GM11168 (cell line): ENCODE data around the gene ZNF157.

Experiments used
- in situ Hi-C: fragments of 300-500 bp; cut with MboI; formaldehyde crosslinking; loops from one replicate; pipeline ENCODE4 v1.12.0; 2022; ENCODE audit warnings: low sequenced_read_pairs; ENCODE audit not compliant: unreplicated experiment

ZNF157 gene

DNA sequence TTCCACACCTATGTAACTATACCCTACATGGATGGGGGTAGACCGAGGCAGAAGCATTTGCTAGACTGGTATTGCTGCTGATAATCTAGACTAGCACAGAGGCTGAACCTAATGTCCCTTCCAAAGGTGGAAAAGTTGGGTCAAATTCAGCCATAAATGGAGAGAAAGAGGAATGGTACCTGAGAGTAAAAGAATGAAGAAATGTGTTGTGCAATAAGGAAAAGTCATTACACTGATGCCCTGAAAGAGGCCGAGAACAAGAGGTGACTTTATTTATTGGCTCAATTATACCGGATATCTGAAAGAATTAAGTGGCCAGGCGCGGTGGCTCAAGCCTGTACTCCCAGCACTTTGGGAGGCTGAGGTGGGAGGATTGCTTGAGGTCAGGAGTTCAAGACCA, 60.5 kb downstream of the ZNF157 start:
- in situ Hi-C loops, result no loop called here

DNA sequence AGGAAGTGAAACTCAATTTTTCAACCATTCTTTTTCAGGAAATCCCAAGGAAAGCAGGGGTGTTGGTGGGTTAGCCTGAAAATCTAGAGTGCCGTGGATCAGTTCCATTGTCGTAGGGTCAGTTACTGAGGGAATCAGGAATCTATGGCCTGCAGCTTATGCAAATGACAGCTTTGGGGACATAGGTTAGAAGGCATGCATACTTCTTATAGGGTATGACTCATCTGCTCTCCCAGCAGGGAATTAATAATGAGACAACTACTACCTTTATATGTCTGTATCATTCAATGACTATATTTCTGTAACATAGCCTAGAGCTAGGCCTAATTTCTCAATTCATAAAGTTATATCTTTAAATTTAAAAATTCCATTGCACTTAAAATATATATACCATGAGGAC, 76.1 kb downstream of the ZNF157 start:
- in situ Hi-C loops, result no loop called here

DNA sequence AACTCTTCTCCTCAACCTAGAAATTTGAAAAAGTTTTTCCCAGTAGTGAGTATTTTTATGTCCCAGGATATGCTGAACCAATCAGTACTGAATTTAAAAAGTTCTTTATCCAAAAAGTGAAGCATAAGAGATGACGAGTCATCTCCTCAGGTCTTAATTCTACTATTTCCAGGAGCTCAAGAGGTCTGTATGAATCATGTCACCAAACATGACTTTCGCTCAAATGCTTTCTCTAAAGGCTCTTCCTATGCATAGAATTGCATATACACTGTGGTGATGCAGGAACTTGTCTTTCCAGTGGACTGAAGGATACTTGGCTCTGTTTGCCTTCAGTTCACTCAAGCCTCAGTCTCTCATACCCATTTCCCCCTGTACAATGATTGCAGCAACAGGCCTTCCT, 76.6 kb downstream of the ZNF157 start:
- in situ Hi-C loops, result no loop called here

DNA sequence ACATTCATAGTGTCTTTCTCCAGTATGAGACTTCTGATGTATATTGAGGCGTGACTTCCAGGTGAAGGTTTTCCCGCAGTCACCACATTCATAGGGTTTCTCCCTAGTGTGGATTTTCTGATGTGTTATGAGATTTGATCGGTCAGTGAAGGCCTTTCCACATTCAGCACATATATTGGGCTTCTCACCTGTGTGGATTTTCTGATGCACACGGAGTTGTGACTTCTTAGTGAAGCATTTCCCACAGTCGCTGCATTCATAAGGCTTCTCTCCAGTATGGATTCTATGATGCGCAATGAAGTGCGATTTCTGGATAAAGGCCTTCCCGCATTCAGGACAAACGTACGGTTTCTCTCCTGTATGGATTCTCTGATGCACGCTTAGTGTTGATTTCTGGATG, 77.2 kb downstream of the ZNF157 start:
- in situ Hi-C loops, result no loop called here

DNA sequence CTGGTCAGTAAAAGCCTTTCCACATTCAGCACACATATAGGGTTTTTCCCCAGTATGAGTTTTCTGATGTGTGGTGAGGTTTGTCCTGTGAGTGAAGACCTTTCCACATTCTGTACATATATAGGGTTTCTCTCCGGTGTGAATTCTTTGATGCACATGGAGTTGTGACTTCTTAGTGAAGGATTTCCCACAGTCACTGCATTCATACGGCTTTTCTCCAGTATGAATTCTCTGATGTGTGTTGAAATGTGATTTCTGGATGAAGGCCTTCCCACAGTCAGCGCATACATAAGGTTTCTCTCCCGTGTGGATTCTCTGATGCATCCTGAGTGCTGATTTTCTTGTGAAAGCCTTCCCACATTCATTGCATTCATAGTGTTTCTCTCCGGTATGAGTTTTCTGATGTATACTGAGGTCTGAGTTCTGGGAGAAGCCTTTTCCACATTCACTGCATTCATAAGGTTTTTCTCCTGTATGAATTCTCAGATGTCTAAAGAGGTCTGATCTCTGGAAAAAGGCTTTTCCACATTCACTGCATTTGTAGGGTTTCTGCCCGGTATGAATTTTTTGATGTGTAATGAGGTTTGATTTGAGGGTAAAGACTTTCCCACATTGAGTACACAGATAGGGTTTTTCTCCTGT, 77.9 kb downstream of the ZNF157 start:
- in situ Hi-C loops, result no loop called here

DNA sequence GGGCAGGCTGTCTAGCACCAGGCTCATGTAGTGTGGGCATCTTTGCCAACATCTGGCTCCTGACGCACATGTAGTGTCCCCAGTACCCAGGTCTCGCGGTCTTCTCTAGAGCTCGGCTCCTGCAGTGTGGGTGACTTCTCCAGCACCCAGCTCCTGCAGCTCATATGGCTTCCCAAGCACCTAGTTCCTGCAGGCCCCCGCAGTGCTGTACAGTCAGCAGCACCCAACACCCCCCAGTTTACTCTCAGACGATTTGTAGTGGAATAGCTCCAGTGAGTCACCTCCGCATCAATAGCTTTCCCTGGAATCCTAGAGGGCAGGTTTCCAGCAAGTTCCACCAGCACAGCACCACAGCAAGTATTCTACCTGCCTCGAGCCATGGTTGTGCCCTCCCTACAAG, 81.7 kb downstream of the ZNF157 start:
- in situ Hi-C loops, result no loop called here

DNA sequence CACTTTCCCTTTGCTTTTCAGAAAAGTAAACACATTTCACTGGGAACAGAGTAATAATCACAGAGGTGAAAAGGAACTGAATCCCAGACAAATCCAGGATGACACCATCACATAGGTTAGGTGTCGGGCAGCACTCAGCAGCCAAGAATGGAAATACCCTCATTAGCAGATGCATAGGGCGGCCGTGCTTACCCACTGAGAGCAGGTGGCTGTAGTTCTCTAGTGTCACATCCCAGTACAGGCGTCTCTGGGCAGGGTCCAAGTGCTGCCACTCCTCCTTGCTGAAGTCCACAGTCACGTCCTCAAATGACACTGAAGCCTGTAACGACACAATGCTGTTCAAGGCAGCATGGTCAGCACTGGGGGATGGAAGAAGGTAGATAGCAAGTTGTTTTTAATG, 85.7 kb downstream of the ZNF157 start:
- in situ Hi-C loops, result no loop called here

DNA sequence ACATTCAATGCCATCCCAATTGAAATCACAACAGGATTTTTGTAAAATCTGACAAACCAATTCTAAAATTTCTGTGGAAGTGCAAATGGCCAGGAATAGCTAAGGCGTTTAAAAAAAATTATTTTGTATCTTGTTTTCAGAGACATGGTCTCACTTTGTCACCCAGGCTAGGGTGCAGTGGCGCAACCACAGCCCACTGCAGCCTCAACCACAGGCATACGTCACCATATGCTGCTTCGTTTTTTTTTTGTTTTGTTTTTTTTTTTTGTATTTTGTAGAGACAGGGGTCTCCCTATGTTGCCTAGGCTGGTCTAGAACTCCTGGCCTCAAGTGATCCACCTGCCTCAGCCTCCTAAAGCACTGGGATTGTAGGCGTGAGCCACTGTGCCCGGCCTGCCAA, 88.2 kb downstream of the ZNF157 start:
- in situ Hi-C loops, result no loop called here

DNA sequence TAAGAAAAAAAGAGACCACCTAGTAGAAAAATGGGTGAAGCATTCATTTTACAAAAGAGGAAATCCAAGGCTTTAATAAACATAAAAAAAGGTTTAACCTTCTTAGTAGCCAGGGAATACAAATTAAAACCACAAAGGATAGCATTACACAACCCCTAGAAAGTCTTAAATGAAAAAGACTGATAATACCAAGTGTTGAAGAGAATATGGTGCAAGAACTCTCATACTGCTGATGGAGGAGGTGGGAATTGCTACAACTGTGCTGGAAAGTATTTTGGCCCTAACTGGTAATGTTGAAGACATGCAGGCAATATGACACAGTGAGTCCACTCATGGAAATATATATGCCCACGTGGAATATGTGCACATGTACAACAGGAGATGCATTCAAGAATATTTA, 90.2 kb downstream of the ZNF157 start:
- in situ Hi-C loops, result no loop called here
